Ectodermal cell (in vitro differentiated cells): Measurements from ENCODE around the gene FOXP4.

Source experiments
- H3K27ac ChIP-seq: 2 replicates; pipeline ENCODE4 v1.7.0; 2013; ENCODE audit warnings: mild to moderate bottlenecking, low read depth, low read length; ENCODE audit not compliant: insufficient read depth, poor library complexity, severe bottlenecking
- H3K27me3 ChIP-seq: 2 replicates; pipeline ENCODE4 v1.7.0; 2013; ENCODE audit warnings: mild to moderate bottlenecking, low read length; ENCODE audit not compliant: insufficient read depth, control insufficient read depth, poor library complexity, severe bottlenecking
- H3K36me3 ChIP-seq: one replicate; pipeline ENCODE4 v1.7.0; 2013; ENCODE audit warnings: low read length; ENCODE audit not compliant: control insufficient read depth, insufficient read depth
- H3K4me1 ChIP-seq: one replicate; pipeline ENCODE4 v1.7.0; 2013; ENCODE audit warnings: low read length; ENCODE audit not compliant: control insufficient read depth, insufficient read depth
- H3K4me3 ChIP-seq: 2 replicates; pipeline ENCODE4 v1.7.0; 2013; ENCODE audit warnings: low read depth, low read length, control low read depth; ENCODE audit not compliant: insufficient read depth
- H3K9me3 ChIP-seq: 2 replicates; pipeline ENCODE4 v1.7.0; 2013; ENCODE audit warnings: mild to moderate bottlenecking, low read length, moderate library complexity; ENCODE audit not compliant: control insufficient read depth
- WGBS, 2 experiments: methylation state at CpG; one replicate each; pipeline ENCODE4 v1.1.7; 2013; ENCODE audit warnings: missing lambda C conversion rate in 2 of 2; 5-methylcytosine and 5-hydroxymethylcytosine counted together

The FOXP4 gene

GRCh38 chr6:41589636-41590622 lies 43.7 kb downstream of the FOXP4 start:
- no peaks in the 10 kb centered on the region for H3K9me3 ChIP-seq
- peaks cover 21% of the 10 kb centered on the region for H3K36me3 ChIP-seq
- H3K27ac ChIP-seq: no peak overlapping the region
- peaks cover 35% of the 10 kb centered on the region for H3K4me1 ChIP-seq
- H3K4me3 ChIP-seq: no peak overlapping the region
- WGBS, 2 experiments: 92 to 94% methylated on average over 39 of the region's 39 CpGs
- no peaks in the 10 kb centered on the region for H3K27me3 ChIP-seq

DNA sequence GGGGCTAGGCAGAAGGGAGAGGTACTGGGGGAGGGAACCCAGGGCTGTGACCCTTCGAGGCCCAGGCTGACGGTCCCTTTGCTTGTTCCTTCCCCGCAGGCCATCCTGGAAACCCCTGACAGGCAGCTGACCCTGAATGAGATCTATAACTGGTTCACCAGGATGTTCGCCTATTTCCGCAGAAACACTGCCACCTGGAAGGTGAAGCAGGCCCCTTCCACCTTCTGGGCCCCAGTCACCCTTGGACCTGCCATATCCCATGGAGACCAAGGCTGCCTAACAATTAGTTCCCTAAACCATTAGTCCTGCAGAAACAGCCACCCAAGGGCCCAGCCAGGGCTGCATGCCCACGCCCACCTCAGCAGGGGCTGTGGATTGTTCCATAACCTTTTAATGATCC lies 44.9 kb downstream of the FOXP4 start:
- H3K36me3 ChIP-seq: peaks cover 23% of the 10 kb centered on the region
- 91 to 92% methylated on average over 6 of the region's 6 CpGs for WGBS, 2 experiments
- H3K4me1 ChIP-seq: peaks cover 23% of the 10 kb centered on the region
- H3K27me3 ChIP-seq: no peaks in the 10 kb centered on the region
- no peak overlapping the region for H3K27ac ChIP-seq
- H3K9me3 ChIP-seq: no peaks in the 10 kb centered on the region
- H3K4me3 ChIP-seq: no peak overlapping the region

DNA sequence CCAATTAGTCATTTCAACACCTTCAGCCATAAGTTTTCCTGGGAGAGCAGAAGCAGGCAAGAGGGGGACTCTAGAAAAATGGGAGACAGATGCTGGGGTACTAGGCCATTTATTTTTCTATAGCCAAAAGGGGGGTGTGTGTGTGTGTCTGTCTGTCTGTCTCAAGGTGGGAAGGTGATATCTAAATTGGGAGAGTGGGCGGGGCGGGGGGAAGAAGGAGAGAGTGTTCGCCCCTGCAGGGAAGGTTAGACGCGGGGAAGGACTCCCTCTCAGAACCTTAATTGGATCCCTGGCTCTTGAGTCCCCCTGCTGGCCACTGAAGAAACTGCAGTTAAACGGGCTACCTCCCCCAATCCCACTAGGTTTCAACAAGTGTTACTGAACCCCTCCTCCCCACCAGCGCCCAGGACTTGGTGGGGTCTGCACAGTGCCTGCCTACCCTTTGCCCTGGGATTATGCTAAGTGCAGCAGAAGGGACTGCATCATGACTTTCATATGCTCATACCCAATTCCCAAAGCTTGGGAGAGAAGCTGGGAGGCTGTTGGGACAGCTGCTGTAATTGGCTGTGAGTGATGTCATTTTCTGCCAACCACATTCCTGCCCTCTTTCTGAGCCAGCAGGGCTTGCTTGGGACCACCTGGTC lies 45.8 kb downstream of the FOXP4 start:
- no peaks in the 10 kb centered on the region for H3K27me3 ChIP-seq
- WGBS, 2 experiments: 7 to 11% methylated on average over 7 of the region's 7 CpGs
- peaks cover 27% of the 10 kb centered on the region for H3K36me3 ChIP-seq

DNA sequence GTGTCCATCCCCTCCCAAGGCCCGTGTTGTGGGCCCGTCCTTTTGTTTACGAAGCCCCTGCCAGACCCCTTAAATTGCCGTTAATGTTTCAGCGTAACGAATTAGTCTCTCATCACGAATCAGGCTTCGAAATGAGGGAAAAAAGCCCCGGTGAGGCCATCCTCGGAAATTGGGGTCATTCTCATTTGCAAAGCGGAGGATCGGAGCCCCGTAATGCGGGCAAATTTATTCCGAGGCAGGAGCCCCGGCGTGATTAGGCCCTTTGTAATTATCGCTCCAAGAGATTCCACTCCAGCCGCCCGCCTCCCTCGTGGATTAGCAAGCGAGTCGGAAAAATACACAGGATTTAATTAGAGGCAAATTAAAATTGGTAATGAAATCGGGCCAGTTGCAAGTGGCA lies 47.2 kb downstream of the FOXP4 start:
- Histone ChIP-seq H3K27me3 (no peaks in the 10 kb centered on the region), H3K36me3 (peaks cover 33% of the 10 kb centered on the region), H3K27ac (no peak overlapping the region), H3K4me3 (no peak overlapping the region), H3K9me3 (no peaks in the 10 kb centered on the region), H3K4me1 (peaks cover under 1% of the 10 kb centered on the region)
- 95 to 96% methylated on average over 24 of the region's 24 CpGs for WGBS, 2 experiments

More for the DNA sequence above, 45.8 kb downstream of the FOXP4 start:
- no peaks in the 10 kb centered on the region for H3K9me3 ChIP-seq
- H3K4me3 ChIP-seq: no peak overlapping the region
- H3K27ac ChIP-seq: no peak overlapping the region
- H3K4me1 ChIP-seq: peaks cover 15% of the 10 kb centered on the region

- Histone ChIP-seq H3K4me3 (no peak overlapping the region), H3K4me1 (no peaks in the 10 kb centered on the region), H3K27ac (no peak overlapping the region), H3K36me3 (peaks cover 31% of the 10 kb centered on the region), H3K27me3 (no peaks in the 10 kb centered on the region), H3K9me3 (no peaks in the 10 kb centered on the region)
- 92 to 93% methylated on average over 11 of the region's 11 CpGs for WGBS, 2 experiments
Observed at GRCh38 chr6:41593839-41594238, 47.7 kb downstream of the FOXP4 start.

- Histone ChIP-seq H3K27ac (no peak overlapping the region), H3K27me3 (no peaks in the 10 kb centered on the region), H3K36me3 (peaks cover 31% of the 10 kb centered on the region), H3K4me1 (no peaks in the 10 kb centered on the region), H3K9me3 (no peaks in the 10 kb centered on the region), H3K4me3 (no peak overlapping the region)
- WGBS, 2 experiments: 96 to 97% methylated on average over 5 of the region's 5 CpGs
Observed at GRCh38 chr6:41594326-41594725, 48.1 kb downstream of the FOXP4 start.

DNA sequence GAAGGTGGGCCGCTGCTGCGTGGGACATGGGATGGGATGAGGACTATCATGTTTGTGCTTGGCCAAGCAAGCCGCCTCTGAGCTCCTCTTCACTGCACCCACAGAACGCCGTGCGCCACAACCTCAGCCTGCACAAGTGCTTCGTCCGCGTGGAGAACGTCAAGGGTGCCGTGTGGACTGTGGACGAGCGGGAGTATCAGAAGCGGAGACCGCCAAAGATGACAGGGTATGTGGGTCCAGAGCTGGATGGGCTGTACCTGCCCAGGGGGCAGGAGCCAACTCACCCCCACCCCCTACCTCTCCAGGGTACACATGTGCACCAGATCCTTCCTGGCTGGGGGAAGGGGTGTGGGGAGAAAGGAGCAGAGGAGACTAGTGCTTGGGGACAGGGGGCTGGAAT lies 48.6 kb downstream of the FOXP4 start:
- H3K9me3 ChIP-seq: no peaks in the 10 kb centered on the region
- no peak overlapping the region for H3K4me3 ChIP-seq
- no peaks in the 10 kb centered on the region for H3K27me3 ChIP-seq
- H3K4me1 ChIP-seq: no peaks in the 10 kb centered on the region
- 96 to 97% methylated on average over 15 of the region's 15 CpGs for WGBS, 2 experiments
- H3K36me3 ChIP-seq: peaks cover 31% of the 10 kb centered on the region
- H3K27ac ChIP-seq: no peak overlapping the region

- Histone ChIP-seq H3K4me1 (no peaks in the 10 kb centered on the region), H3K27ac (no peak overlapping the region), H3K4me3 (no peak overlapping the region), H3K36me3 (peaks cover 30% of the 10 kb centered on the region), H3K27me3 (no peaks in the 10 kb centered on the region), H3K9me3 (no peaks in the 10 kb centered on the region)
- WGBS, 2 experiments: 95 to 96% methylated on average over 6 of the region's 6 CpGs
Observed at GRCh38 chr6:41595166-41595565, 49.0 kb downstream of the FOXP4 start.

DNA sequence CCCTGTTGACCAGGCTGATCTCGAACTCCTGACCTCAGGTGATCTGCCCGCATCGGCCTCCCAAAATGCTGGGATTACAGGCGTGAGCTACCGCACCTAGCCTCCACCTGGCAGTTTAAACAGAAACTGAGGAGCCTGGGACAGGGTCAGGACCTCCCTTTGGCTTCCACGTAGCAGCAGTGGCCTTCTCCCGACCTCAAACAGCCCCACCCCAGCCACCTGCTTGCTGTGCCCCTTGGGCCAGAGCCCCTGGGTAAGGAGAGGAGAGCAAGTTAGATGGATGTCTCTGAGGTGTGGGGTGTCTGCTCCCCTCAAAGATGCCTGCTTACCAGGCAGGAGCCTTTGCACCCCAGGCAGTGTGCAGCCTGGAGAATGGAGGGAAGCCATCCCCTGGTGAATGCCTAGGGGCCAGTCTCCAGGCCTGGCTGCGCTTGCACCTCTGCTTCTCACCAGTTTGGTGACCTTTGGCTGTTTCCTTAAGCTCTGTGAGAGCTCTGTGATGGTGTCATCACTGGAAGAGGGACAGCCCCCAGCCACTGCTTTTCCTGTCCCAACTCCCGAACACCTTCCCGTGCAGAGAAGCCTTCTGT lies 50.0 kb downstream of the FOXP4 start:
- Histone ChIP-seq H3K27ac (no peak overlapping the region), H3K36me3 (peaks cover 20% of the 10 kb centered on the region), H3K4me3 (no peak overlapping the region), H3K27me3 (no peaks in the 10 kb centered on the region), H3K4me1 (no peaks in the 10 kb centered on the region), H3K9me3 (no peaks in the 10 kb centered on the region)
- WGBS, 2 experiments: 92% methylated on average over 9 to 10 of the region's 10 CpGs

DNA sequence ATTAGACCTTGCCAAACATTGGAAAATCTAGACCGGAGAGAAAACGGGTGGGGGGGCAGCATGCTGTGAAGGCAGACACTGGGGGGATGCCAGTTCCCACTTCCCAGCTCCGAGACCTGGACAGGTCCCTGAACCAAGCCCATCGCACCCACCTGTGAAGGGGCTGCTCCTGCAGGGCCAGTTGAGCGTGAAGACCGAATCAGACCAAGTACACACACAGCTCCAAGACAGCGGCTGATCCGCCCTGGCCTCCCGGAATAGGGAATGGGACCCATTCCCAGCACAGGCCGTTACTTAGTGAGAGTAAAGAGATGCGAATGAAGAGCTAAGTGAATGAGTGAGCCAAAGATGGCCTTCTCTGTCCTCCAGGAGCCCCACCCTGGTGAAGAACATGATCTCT lies 50.6 kb downstream of the FOXP4 start:
- no peaks in the 10 kb centered on the region for H3K9me3 ChIP-seq
- H3K4me1 ChIP-seq: no peaks in the 10 kb centered on the region
- no peaks in the 10 kb centered on the region for H3K27me3 ChIP-seq
- 89 to 94% methylated on average over 11 of the region's 11 CpGs for WGBS, 2 experiments
- no peak overlapping the region for H3K27ac ChIP-seq
- peaks cover 19% of the 10 kb centered on the region for H3K36me3 ChIP-seq
- H3K4me3 ChIP-seq: no peak overlapping the region
